ENCODE data around the gene ZMYM5.

The ZMYM5 gene

DNA sequence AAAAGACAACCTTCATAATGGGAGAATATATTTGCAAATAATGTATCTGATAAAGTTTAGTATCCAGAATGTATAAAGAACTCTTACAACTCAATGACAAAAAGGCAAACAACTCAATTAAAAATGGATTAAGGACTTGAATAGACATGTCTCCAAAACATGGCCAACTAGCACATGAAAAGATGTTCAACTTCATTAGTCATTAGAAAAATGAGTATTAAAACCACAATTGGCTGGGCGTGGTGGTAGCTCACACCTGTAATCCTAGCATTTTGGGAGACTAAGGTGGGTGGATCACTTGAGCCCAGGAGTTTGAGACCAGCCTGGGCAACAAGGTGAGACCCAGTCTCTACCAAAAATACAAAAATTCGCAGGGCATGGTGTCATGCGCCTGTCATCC lies 18.8 kb upstream of the ZMYM5 start:
- Histone ChIP-seq H3K36me3 (no peaks in the 10 kb centered on the region), H3K4me1 (no peaks in the 10 kb centered on the region), H3K27me3 (no peaks in the 10 kb centered on the region), H3K4me3 (ENCODE audit: low read depth, low read length) (no peak overlapping the region), H3K9me3 (no peaks in the 10 kb centered on the region)
- DNase-seq = no peak
- TF ChIP-seq, protein P1, sequence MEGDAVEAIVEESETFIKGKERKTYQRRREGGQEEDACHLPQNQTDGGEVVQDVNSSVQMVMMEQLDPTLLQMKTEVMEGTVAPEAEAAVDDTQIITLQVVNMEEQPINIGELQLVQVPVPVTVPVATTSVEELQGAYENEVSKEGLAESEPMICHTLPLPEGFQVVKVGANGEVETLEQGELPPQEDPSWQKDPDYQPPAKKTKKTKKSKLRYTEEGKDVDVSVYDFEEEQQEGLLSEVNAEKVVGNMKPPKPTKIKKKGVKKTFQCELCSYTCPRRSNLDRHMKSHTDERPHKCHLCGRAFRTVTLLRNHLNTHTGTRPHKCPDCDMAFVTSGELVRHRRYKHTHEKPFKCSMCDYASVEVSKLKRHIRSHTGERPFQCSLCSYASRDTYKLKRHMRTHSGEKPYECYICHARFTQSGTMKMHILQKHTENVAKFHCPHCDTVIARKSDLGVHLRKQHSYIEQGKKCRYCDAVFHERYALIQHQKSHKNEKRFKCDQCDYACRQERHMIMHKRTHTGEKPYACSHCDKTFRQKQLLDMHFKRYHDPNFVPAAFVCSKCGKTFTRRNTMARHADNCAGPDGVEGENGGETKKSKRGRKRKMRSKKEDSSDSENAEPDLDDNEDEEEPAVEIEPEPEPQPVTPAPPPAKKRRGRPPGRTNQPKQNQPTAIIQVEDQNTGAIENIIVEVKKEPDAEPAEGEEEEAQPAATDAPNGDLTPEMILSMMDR (IDR thresholded peaks at IDR 0.05; ENCODE audit: low read depth, low read length) = no peak

DNA sequence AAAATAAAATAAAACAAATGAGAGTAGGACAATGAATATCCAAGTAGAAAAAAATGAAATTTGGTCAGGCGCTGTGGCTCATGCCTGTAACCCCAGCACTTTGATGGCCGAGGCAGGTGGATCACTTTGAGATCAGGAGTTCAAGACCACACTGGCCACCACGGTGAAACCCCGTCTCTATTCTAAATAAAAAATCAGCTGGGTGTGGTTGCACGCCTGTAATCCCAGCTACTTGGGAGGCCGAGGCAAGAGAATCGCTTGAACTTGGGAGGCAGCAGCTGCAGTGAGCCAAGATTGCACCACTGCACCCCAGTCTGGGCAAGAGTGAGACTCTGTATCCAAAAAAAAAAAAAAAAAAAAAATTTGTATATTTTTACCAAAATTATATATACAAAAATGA lies 18.2 kb upstream of the ZMYM5 start:
- H3K27me3 ChIP-seq = no peaks in the 10 kb centered on the region
- H3K9me3 ChIP-seq = no peaks in the 10 kb centered on the region
- no peak for DNase-seq
- H3K4me1 ChIP-seq = no peaks in the 10 kb centered on the region
- H3K4me3 ChIP-seq (ENCODE audit: low read depth, low read length) = no peak overlapping the region
- TF ChIP-seq, protein P1 (IDR thresholded peaks at IDR 0.05; ENCODE audit: low read depth, low read length) = no peak
- no peaks in the 10 kb centered on the region for H3K36me3 ChIP-seq

DNA sequence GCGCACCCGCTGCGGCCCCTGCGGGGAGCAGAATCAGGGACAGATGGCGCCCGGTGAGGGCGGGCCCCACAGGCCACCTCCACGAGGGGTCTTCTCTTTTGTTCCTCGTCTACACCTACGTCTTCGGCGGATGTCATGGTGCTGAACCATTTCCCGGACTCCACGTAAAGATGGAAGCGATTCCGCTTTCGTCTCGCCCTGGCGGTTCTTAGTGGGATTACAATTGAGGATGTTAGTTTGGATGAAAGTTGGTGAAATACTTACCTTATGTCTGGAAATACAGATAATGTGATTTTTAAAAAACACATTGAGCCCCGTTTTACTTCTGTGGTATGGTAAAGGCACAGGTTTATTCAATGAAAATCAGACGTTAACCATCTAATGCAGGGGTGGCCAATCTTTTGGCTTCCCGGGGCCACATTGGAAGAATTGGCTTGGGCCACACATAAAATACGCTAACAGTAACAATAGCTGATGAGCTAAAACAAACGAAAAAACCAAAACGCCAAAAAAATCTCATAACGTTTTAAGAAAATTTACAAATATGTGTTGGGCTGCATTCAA lies 1.4 kb upstream of the ZMYM5 start:
- peak; percentile 78 for DNase-seq
- H3K4me1 ChIP-seq = no peaks in the 10 kb centered on the region
- H3K36me3 ChIP-seq = no peaks in the 10 kb centered on the region
- H3K9me3 ChIP-seq = no peaks in the 10 kb centered on the region
- H3K27me3 ChIP-seq = no peaks in the 10 kb centered on the region
- peak overlapping the region; percentile 87 for H3K4me3 ChIP-seq (ENCODE audit: low read depth, low read length)
- TF ChIP-seq, protein P1 (IDR thresholded peaks at IDR 0.05; ENCODE audit: low read depth, low read length) = peak; percentile 69

DNA sequence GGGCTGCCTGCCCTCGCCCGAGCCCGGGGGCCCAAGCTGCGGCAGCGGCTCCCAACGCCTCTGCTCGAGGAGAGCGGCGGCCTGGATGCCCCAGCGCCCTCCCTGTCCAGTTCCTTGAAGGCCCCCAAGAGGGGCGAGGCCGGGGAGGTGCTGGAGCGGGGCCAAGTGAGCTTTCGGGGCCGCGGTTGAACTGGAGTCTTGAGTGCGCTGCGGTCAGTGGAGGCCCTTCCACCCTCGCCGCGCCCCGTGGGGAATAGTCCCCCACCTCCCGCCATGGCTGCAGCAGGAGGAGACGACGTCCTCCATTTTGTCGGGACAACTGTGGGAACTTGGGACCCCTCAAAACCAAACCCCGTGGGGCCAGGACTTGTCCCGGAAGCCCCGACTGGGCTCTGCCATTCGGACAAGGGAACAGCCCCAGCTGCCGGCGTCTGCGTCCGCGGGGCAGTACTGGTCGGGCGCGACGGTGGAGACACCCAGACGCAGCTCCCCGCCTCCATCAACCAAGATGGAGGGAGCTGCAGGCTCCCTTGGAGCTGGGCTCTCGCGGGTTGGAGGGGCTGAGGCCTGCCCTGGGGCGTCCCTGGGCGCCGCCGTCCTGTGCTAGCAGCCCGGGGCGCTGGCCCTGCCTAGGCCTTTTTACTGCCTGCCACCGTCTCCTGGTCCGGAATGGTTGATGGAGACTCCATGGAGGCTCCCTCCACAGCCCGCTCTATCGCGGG lies 736 bp upstream of the ZMYM5 start:
- no peaks in the 10 kb centered on the region for H3K9me3 ChIP-seq
- TF ChIP-seq, protein P1 (IDR thresholded peaks at IDR 0.05; ENCODE audit: low read depth, low read length) = no peak
- peak; percentile 74 for DNase-seq

DNA sequence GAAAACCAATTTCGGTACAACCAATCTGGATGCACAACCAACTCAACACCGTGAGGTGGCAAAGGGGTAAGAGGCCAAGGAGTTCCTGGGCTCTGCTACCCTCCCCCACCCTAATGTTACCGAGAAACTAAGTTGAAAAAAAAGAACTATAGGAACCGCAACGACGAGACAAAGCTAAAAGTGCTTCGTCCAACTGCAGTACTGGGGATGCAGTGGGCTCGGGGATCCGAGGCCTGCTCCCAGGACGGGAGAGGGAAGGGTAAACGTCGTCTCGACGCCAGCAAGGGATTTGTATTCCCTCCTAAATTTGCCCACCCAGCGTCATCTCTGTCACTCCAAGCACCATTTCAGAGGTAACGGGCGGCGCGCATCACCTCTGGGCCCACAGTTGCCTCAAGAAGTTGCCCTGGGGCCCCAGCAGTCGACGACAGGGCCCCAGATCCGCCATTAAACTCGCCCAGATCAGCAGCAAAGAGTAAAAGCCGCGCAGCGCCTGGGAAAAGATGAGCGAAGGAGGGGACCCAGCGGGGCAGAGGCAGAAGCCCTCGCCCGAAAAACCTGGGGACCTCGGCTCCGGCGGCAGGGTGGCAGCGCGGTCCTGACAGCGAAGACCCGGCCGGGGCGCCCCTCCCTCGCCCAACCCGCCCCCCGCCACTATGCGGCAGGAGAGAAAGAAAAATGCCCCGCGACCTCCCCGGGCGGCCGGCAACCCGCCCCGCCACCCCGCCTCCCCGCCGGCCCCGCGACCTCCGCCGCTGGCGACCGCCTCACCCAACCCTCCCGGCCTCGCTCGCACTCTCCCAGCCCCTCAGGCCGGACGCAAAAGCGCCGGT lies 752 bp downstream of the ZMYM5 start:
- peaks cover 7% of the 10 kb centered on the region for H3K36me3 ChIP-seq
- H3K4me1 ChIP-seq = no peaks in the 10 kb centered on the region
- peaks cover under 1% of the 10 kb centered on the region; the same call in 1 of the 2 replicates for H3K9me3 ChIP-seq
- DNase-seq = peak; percentile 40
- H3K4me3 ChIP-seq (ENCODE audit: low read depth, low read length) = peak overlapping the region; percentile 94
- TF ChIP-seq, protein P1 (IDR thresholded peaks at IDR 0.05; ENCODE audit: low read depth, low read length) = no peak
- H3K27me3 ChIP-seq = no peaks in the 10 kb centered on the region

More for the DNA sequence above, 736 bp upstream of the ZMYM5 start:
- Histone ChIP-seq H3K4me3 (ENCODE audit: low read depth, low read length) (peak overlapping the region; percentile 87), H3K27me3 (no peaks in the 10 kb centered on the region), H3K4me1 (no peaks in the 10 kb centered on the region), H3K36me3 (peaks cover 3% of the 10 kb centered on the region; the same call in 1 of the 2 replicates)
